Endothelial cell (in vitro differentiated cells): ENCODE data around the gene ZMYND19. TPM values are rescaled to one million over a fixed set of nuclear protein-coding genes. Genes with fewer than 3 reads are reported as not detected.
A peak's percentile ranks its signal among the peaks of the same experiment; 100 is the strongest.

ENCODE experiments used
- DNase-seq: peaks from one replicate; pipeline ENCODE4 v3.0.0; 2021; ENCODE audit warnings: low spot score
- H3K27ac Mint-ChIP-seq: one replicate; pipeline ENCODE4 v1.8.0; 2021; ENCODE audit warnings: mixed read lengths, inconsistent platforms; ENCODE audit not compliant: unreplicated experiment
- H3K27me3 Mint-ChIP-seq: one replicate; pipeline ENCODE4 v1.8.0; 2021; ENCODE audit warnings: mild to moderate bottlenecking, moderate library complexity, mixed read lengths, inconsistent platforms; ENCODE audit not compliant: unreplicated experiment
- H3K36me3 Mint-ChIP-seq: one replicate; pipeline ENCODE4 v1.8.0; 2021; ENCODE audit warnings: mild to moderate bottlenecking, low read depth, mixed read lengths, inconsistent platforms; ENCODE audit not compliant: unreplicated experiment
- H3K4me1 Mint-ChIP-seq: one replicate; pipeline ENCODE4 v1.8.0; 2021; ENCODE audit warnings: mild to moderate bottlenecking, mixed read lengths, inconsistent platforms; ENCODE audit not compliant: unreplicated experiment
- H3K4me3 Mint-ChIP-seq: one replicate; pipeline ENCODE4 v1.8.0; 2021; ENCODE audit warnings: mild to moderate bottlenecking, mixed read lengths, inconsistent platforms; ENCODE audit not compliant: unreplicated experiment
- H3K9me3 Mint-ChIP-seq: one replicate; pipeline ENCODE4 v1.8.0; 2021; ENCODE audit warnings: mixed read lengths, inconsistent platforms; ENCODE audit not compliant: unreplicated experiment
- total RNA-seq: library from RNA; stranded (reverse); fragmentation: NEBNext Ultra II Directional; extraction: Animal tissue kit (Norgen Biotek cat#: 25700); gene quantifications from one replicate; pipeline ENCODE4 v1.2.1, GENCODE V29; 2021; ENCODE audit not compliant: unreplicated experiment
- TF ChIP-seq, protein P1 (sequence below): fragments of 200-600 bp; sonication (generic); IDR thresholded peaks from one replicate; pipeline ENCODE4 v1.5.0; 2021; ENCODE audit warnings: antibody characterized with exemption; ENCODE audit not compliant: unreplicated experiment

Gene ZMYND19
- total RNA-seq, 1 donor from 2014 or later, result 25.6 TPM

DNA sequence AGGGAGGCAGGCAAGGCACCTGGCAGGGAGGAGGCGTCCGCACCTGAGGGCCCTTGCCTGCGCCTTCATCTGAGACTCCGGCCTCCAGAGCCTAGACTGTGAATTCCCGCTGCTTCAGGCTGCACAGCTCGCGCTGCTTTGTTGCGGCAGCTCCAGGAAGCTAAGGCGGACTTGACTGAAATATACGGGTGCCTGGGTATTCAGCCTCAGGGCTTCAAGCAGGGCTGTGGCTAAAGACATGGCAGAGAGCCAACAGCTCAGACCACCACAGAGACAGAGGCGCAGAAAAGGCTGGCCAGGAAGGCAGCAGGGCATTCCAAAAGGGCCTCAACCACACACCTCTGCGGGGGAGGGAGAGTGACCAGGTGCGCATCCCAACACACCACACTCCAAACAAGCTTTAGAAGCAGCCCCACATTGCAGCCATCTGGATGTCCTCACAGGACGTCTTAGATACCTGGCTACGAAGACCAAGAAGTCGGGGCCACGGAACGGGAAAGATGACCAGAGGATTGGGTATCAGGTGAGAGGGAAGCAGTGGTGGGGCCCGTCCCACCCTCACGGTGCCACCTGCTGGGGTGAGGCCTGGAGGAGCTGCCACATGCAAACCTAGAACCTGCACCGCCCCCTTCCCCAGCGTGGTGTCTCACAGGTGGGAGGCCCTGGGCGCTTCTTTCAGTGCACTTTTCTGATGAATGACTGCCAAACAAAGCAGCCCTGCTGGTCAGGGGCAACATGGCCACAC is 9.9 kb downstream of the ZMYND19 start:
- no peaks in the 10 kb centered on the region for H3K9me3 Mint-ChIP-seq
- DNase-seq, result no peak
- peaks cover 16% of the 10 kb centered on the region for H3K4me1 Mint-ChIP-seq
- H3K36me3 Mint-ChIP-seq, result peaks cover 8% of the 10 kb centered on the region
- H3K4me3 Mint-ChIP-seq, result no peak overlapping the region
- TF ChIP-seq, protein P1, sequence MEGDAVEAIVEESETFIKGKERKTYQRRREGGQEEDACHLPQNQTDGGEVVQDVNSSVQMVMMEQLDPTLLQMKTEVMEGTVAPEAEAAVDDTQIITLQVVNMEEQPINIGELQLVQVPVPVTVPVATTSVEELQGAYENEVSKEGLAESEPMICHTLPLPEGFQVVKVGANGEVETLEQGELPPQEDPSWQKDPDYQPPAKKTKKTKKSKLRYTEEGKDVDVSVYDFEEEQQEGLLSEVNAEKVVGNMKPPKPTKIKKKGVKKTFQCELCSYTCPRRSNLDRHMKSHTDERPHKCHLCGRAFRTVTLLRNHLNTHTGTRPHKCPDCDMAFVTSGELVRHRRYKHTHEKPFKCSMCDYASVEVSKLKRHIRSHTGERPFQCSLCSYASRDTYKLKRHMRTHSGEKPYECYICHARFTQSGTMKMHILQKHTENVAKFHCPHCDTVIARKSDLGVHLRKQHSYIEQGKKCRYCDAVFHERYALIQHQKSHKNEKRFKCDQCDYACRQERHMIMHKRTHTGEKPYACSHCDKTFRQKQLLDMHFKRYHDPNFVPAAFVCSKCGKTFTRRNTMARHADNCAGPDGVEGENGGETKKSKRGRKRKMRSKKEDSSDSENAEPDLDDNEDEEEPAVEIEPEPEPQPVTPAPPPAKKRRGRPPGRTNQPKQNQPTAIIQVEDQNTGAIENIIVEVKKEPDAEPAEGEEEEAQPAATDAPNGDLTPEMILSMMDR, result no peak
- H3K27ac Mint-ChIP-seq, result no peak overlapping the region
- peaks cover 2% of the 10 kb centered on the region for H3K27me3 Mint-ChIP-seq

DNA sequence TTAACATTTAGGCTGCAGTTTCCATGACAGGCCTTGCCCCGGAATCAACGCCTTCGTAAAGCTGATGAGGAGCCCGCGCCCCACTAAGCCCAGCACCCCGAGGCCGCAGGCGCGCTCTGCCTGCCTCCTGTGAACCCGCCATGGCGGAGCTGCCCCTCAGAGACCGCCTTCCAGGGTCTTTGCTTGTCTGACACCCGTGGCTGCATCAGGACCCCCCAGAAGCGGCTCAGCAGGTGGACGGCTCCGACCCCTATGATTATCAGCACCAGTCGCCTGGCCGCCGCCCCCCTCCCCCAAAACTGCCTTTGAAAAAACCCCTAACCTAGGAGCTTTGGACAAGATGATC is 11.1 kb downstream of the ZMYND19 start:
- TF ChIP-seq, protein P1, result no peak

DNA sequence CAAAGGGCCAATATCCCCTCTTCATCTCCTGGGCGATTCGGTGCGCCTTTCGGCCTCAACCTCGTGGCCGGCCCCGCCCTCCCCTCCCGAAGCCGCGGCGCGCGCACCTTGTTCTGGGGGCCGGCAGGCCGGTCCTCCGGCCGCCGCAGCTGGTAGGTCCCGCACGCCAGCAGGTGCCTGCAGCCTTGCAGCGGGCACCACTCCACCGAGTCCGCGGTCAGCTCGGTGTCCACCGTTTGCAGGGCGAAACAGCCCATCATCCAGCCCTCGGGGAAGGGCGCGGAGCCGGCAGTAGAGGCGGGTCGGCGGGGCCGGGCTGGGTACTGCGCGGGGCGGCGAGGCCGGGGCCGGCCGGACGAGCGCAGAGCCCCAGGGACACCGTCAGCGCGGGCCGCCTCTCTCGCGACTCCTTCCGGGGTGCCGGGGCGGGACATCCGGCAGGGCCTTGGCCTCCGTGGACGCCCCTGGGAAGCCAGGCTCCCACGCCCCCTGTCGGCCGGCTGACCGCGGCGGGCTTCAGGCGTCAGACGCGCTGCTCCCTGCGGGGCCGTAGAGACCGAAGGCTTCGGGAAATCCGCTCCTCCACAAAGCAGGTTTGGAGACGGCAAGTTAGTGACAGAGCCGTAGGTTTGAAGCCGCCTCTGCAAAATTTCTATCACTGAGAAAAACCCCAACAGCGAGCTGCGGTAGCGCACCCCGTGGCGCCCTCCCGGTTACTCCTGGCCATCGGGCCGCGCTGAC is 11.6 kb downstream of the ZMYND19 start, which contains the start of gene DPH7:
DPH7 (minus strand) TSS at position 408 of the 741 bp plus-strand sequence; CDS start at position 260, 148 bp downstream.
- H3K36me3 Mint-ChIP-seq, result peaks cover 18% of the 10 kb centered on the region
- peaks cover 16% of the 10 kb centered on the region for H3K4me1 Mint-ChIP-seq
- DNase-seq, result peak; percentile 98
- peaks cover 8% of the 10 kb centered on the region for H3K27me3 Mint-ChIP-seq
- TF ChIP-seq, protein P1, result peak; percentile 93
- no peaks in the 10 kb centered on the region for H3K9me3 Mint-ChIP-seq
- peak within 1 kb of the TSS; percentile 92 for H3K4me3 Mint-ChIP-seq
- H3K27ac Mint-ChIP-seq, result no peak within 1 kb of the TSS

More for the DNA sequence above, 11.1 kb downstream of the ZMYND19 start:
- H3K27ac Mint-ChIP-seq, result no peak overlapping the region
- H3K4me3 Mint-ChIP-seq, result peak overlapping the region; percentile 85
- peaks cover 16% of the 10 kb centered on the region for H3K4me1 Mint-ChIP-seq
- peaks cover 18% of the 10 kb centered on the region for H3K36me3 Mint-ChIP-seq
- DNase-seq, result no peak
- peaks cover 8% of the 10 kb centered on the region for H3K27me3 Mint-ChIP-seq
- no peaks in the 10 kb centered on the region for H3K9me3 Mint-ChIP-seq

DNA sequence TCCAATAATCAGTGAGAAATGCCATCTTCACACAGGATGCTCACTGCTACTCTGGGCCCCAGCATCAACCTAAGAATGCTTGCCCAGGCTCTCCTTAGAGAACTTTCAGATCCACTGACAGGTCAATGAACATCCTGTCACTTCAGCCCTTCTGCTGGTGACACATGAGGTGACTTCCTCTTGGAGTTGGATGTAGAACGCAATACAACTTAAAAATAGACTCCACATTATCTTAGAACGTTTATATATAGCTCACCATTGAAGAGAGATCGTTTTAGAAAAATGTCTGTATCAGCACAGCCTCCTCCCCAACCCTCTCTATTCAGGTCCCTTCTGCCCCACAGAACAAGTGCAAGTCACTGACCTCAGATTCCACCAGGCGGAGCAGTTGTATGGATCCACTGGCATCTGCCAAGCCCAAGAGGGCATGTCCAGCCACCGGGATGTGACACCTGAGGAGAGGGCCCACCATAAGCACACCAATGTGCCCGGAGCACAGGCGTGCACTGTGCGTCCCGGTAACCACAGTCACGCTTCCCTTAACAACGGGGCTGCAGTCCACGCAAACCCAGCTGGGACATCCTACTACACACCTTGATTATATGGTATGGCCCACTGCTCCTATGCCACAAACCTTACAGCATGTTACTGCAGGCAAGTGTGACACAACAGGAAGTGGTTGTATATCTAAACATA is 14.4 kb downstream of the ZMYND19 start:
- peaks cover 9% of the 10 kb centered on the region for H3K27me3 Mint-ChIP-seq
- H3K9me3 Mint-ChIP-seq, result no peaks in the 10 kb centered on the region
- no peak overlapping the region for H3K27ac Mint-ChIP-seq
- H3K36me3 Mint-ChIP-seq, result peaks cover 28% of the 10 kb centered on the region
- peaks cover 16% of the 10 kb centered on the region for H3K4me1 Mint-ChIP-seq
- no peak for DNase-seq
- H3K4me3 Mint-ChIP-seq, result peak overlapping the region; percentile 38
- TF ChIP-seq, protein P1, result no peak
